GM18498 (cell line): ENCODE measurements around the gene ZNF791.
"Not testable (repeated sequence)": the region's sequence is repeated elsewhere in the genome, so short reads cannot be mapped to it uniquely, and the experiment has no call there.

ENCODE experiments used
- ATAC-seq: cut with Tn5 transposase; IDR thresholded peaks from one replicate; pipeline ENCODE4 v1.9.1; 2021; ENCODE audit warnings: mild to moderate bottlenecking, moderate library complexity; ENCODE audit not compliant: unreplicated experiment

The ZNF791 gene

GRCh38 chr19:12610540-12611360, at the start of gene ZNF791, which contains the start of gene ZNF490:
Gene ZNF791 (plus strand): TSS chr19:12610920. CDS start chr19:12611080, 160 bp downstream.
Gene ZNF490 (minus strand): TSS chr19:12610813. CDS start chr19:12610680, 133 bp downstream.
- peak; percentile 77 for ATAC-seq

GRCh38 chr19:12564016-12564664, 46.6 kb upstream of the ZNF791 start:
- no peak for ATAC-seq

- not testable (repeated sequence) for ATAC-seq
These were observed 44.3 kb upstream of the ZNF791 start for GRCh38 chr19:12566380-12566779.

- no peak for ATAC-seq
These were observed 42.8 kb upstream of the ZNF791 start for GRCh38 chr19:12567951-12568350.

GRCh38 chr19:12574036-12574435, 36.7 kb upstream of the ZNF791 start:
- ATAC-seq = no peak

- ATAC-seq = no peak
These were observed 32.1 kb upstream of the ZNF791 start for GRCh38 chr19:12578641-12579040.

- no peak for ATAC-seq
These were observed 30.5 kb upstream of the ZNF791 start for GRCh38 chr19:12580180-12580694.

GRCh38 chr19:12581100-12581499, 29.6 kb upstream of the ZNF791 start:
- no peak for ATAC-seq

- ATAC-seq = no peak
These were observed 14.2 kb upstream of the ZNF791 start for GRCh38 chr19:12596485-12596884.

GRCh38 chr19:12596927-12597548, 13.7 kb upstream of the ZNF791 start:
- ATAC-seq = no peak

- no peak for ATAC-seq
These were observed 13.1 kb upstream of the ZNF791 start for GRCh38 chr19:12597594-12597993.

- ATAC-seq = no peak
These were observed 7.0 kb upstream of the ZNF791 start for GRCh38 chr19:12603714-12604113.

- no peak for ATAC-seq
These were observed 3.9 kb upstream of the ZNF791 start for GRCh38 chr19:12606796-12607195.

- ATAC-seq = no peak
These were observed 3.1 kb upstream of the ZNF791 start for GRCh38 chr19:12607631-12608030.

- ATAC-seq = no peak
These were observed 610 bp downstream of the ZNF791 start for GRCh38 chr19:12611361-12611699.

- ATAC-seq = no peak
These were observed 6.9 kb downstream of the ZNF791 start for GRCh38 chr19:12617646-12618045.

GRCh38 chr19:12621253-12622024, 10.7 kb downstream of the ZNF791 start:
- not testable (repeated sequence) for ATAC-seq

- no peak for ATAC-seq
These were observed 12.8 kb downstream of the ZNF791 start for GRCh38 chr19:12623361-12624031.

- no peak for ATAC-seq
These were observed 16.2 kb downstream of the ZNF791 start for GRCh38 chr19:12626958-12627357.
